GM19397 (cell line): ENCODE data around the gene ADGRL1.
"Not testable (repeated sequence)": the region's sequence is repeated elsewhere in the genome, so short reads cannot be mapped to it uniquely, and the experiment has no call there.

Experiments used
- ATAC-seq: cut with Tn5 transposase; IDR thresholded peaks from one replicate; pipeline ENCODE4 v1.9.1; 2021; ENCODE audit warnings: mild to moderate bottlenecking, moderate library complexity; ENCODE audit not compliant: unreplicated experiment

Gene ADGRL1

DNA sequence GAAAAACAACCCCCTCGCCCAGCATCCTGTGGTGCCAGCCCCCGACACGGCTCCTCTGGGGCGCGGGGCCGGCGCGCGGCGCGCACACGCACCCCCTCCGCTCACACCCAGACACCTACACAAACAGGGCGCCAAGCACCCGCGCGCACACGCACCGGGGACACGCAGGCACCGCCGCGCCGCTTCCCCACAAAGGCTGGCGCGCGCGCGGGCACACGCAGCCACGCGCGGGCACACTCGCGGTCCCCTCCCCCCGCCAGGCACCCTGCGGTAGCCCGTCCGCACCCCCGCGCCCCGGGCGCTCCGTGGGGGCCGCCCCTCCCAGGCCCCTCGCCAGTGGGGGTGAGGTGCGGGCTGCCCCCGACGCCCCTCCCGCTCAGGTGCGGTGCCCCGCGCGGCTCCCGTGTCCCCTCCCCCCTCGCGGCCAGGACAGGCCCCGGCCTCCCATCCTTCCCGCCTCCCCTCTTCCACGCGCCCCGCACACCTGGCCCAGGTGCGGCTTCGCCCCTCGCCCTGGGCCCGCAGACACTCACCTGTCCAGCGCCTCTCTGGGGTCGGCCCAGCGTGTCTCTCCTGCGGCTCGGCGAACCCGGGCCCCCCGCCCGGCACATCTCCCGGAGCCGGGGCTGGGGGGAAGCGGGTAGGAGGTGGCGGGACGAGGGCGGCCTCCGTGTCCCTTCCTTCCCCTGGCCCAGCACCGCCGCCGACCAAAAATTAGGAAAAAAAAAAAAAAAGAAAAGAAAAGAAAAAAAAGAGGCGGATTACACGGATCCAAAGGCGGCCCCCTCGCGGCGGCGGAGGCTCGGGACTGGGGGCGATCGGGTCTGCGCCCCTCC is at the start of gene ADGRL1:
TSS of gene ADGRL1 (minus strand) at position 718 of the 836 bp plus-strand sequence. CDS start 22,567 bp downstream, outside the sequence.
- ATAC-seq = not testable (repeated sequence)

DNA sequence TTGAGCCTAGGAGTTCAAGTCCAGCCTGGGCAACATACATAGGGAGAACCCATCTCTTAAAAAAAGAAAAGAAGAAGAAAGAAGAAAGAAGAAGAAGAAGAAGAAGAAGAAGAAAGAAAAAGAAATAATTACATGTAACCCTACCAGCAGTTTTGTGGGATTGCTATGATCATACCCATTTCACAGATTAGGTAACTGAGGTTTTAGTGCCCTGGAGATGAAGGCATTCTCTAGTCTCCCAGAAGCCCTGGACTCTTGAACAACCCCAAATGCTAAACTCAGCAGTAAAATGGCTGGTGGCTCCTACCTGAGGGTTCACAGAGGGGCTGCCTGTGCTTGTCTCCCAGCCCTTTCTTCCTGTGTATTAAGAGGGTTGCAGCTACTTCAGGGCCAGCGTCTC is 49.3 kb upstream of the ADGRL1 start:
- not testable (repeated sequence) for ATAC-seq

DNA sequence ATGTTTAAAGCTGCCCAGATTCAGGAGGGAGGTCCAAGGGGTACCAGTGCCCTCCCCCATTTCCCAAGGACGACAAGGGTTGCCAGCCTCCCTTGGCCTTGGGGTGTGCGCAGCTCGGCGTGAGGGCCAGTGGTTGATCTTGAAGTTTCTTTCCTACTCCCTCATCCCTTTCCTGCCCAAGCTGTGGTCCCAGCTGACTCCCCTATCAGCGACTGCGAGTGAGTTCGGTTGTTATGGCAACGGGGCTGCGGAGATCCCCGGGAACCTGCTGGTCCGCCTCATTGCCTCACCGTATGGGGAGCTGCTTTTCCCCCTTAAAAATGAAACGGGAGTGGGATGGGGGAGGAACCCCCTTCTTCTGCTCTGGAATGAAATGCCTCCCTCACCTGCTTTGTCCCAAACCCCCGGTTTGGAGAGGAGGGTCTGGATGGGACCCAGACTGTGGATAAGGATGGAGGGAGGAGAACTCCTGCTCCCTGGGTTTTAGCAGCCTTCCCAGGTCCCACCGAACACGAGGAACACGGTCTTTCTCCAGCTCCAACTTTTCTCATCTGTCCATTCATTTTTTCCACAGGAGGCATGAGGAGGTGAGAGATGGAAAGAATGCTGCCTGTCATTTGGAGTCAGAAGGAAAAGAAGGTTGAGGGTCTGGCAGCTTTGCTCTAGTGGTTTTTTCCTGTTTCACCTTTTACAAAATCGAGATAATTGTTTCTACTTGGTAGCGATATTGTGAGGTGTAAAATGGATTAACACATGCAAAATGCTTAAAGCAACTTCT is 48.0 kb upstream of the ADGRL1 start:
- not testable (repeated sequence) for ATAC-seq

- ATAC-seq = not testable (repeated sequence)
These were observed 46.2 kb upstream of the ADGRL1 start for GRCh38 chr19:14252136-14252535.

DNA sequence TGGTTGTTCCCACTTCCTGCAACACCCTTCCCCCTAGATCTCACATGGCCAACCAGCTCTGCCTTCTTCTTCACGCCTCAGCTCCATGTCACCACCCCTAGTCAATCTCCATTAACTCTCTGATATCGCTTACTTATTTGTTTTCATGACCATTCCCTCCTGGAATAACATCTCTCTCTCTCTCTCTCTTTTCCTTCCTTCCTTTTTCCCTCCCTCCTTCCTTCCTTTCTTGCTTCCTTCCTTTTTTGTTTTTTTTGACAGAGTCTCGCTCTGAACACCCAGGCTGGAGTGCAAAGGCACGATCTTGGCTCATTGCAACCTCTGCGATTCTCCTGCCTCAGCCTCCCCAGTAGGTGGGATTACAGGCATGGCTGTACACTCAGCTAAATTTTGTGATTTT is 44.9 kb upstream of the ADGRL1 start:
- ATAC-seq = no peak

DNA sequence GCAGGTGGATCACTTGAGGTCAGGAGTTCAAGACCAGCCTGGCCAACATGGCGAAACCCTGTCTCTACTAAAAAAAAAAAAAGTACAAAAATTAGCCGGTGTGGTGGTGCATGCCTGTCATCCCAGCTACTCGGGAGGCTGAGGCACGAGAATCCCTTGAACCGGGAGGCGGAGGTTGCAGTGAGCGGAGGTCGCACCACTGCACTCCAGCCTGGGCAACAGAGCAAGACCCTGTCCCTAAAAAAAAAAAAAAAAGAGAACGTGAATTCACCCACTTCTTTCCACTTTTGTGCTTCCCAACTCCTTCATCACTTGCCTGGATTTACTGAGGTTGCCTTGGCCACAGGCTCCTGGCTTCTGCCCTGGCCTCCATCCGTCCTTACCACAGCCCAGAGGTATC is 44.3 kb upstream of the ADGRL1 start:
- not testable (repeated sequence) for ATAC-seq

- ATAC-seq = not testable (repeated sequence)
These were observed 43.9 kb upstream of the ADGRL1 start for GRCh38 chr19:14249891-14250290.

DNA sequence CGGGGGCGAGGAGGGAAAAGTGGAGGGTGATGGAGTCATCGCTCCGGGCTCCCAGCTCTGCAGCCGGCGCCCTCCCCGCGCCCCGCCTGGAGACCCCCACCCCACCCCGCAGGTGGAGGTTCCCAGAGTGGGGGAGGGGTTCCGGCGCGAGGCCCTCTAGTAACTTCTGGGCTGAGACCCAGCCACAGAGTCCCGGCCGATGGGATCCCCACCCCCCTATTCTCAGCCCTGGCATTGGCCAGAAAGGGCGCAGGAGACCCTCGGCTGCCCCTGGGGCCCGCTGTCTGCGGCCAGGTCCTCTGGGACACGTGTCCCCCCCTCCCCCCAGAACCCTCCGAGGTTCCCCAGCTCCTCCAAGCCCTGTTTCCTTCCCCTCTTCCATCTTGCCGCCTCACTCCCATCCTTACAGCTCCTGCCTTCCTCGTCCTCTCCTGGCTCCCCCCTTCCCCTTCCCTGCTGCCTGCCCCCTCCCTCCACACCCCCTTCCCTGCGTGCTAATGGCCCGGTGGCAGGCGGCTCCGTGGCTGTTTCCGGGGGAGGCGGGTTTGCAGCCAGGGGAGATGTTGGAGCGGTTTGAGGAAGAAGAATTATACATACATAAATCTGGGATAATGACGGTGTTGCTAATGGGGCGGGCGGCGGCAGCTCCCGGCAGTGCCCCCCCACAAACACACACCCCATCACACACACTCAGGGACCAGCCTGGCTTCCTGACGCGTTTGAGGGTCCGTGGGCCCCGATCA is 43.2 kb upstream of the ADGRL1 start:
- not testable (repeated sequence) for ATAC-seq

DNA sequence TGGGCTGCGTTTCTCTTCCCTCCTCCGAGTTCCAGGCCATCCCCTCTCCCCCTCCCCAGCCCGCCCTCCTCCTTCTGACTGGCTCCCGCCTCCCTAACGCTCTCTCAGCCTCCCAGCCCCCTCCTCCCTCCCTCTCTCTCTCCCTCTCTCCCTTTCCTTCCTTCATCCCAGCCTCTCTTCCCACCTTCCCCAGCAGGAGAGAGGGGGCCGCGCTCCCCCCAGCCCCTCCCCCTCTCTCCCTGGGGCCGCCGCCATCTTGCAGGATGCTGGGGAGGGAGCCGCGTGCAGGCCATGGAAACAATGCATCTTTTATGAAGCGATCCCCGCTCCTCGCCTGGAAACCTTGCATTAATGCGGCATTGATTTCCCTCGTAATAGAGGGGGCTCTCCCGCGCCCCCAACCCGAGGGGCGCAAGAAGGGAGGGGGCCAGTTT is 42.6 kb upstream of the ADGRL1 start:
- no peak for ATAC-seq

- not testable (repeated sequence) for ATAC-seq
These were observed 41.8 kb upstream of the ADGRL1 start for GRCh38 chr19:14247548-14248471.

DNA sequence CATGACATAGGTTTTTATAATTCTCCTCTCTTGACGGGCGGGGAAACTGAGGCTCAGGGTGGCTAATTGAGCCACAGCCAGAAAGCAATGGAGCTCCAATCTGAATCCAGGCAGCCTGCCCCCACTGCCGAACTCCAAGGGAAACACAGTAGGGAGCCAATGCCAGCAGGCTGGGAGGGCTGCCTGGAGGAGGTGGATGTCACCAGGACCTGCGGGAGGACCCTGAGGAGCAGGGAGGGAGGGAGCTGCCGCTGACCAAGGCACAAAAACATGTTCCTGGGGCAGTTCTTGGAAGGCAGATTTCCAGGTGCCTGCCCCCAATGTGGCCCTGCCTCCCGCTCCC is 41.2 kb upstream of the ADGRL1 start:
- ATAC-seq = not testable (repeated sequence)

- ATAC-seq = not testable (repeated sequence)
These were observed 38.4 kb upstream of the ADGRL1 start for GRCh38 chr19:14244393-14244792.

- ATAC-seq = not testable (repeated sequence)
These were observed 37.7 kb upstream of the ADGRL1 start for GRCh38 chr19:14243718-14244117.

- no peak for ATAC-seq
These were observed 31.3 kb upstream of the ADGRL1 start for GRCh38 chr19:14237014-14237941.

DNA sequence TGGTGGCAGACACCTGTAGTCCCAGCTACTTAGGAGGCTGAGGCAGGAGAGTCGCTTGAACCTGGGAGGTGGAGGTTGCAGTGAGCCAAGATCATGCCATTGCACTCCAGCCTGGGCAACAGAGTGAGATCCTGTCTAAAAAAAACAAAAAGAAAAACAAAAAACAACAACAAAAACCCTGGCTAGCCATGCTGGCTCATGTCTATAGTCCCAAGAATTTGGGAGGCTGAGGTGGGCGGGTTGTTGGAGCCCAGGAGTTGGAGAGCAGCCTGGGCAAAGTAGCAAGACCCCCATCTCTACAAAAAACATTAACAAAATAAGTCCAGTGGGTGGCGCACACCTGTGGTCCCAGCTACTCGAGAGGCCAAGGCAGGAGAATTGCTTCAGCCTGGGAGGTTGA is 27.0 kb upstream of the ADGRL1 start:
- ATAC-seq = not testable (repeated sequence)

DNA sequence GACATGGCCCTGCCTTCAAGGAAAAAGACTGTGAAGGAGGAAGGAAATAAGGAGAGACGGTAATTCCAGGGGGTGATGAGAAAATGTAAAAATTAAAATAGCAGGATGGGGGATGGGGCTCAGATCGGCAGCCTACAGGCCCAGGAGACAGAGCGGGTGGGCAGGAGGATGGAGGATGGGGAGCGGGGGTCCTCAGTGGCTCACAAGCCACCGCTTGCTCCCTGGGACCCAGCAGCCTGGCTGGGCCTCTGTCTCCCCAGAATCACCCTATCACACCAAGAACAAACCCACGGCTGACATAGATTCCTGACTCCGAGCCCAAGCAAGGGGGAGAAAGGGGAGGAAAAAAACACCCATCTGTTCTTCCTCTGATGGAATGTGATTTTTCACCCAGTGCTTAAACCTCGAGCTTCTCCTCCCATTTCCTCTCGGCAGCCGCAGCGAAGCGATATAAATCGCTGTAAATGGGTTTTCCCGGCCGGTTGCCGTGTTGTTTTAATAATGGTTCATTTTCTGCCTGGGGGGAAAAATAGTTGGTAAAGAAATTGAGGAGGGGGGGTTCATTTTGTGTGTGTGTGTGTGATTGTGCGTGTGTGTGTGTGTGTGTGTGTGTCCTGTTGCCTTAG is 22.6 kb upstream of the ADGRL1 start:
- ATAC-seq = not testable (repeated sequence)

DNA sequence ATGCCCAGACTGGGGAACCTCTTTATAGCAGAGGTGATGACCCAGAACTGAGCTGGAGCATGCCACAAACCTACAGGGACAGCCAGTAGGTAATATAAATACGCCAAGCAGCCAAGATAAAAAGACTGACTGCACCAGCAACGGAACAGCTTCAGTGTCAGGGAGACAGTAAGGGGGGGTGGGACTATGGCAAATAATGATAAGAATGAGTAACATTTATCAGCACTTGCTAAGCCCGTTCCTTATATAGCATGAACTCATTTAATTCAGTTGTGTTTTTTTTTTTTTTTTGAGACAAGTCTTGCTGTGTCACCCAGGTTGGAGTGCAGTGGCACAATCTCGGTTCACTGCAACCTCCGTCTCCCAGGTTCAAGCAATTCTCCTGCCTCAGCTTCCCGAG is 20.5 kb upstream of the ADGRL1 start:
- ATAC-seq = not testable (repeated sequence)

GRCh38 chr19:14222886-14223285 is 16.9 kb upstream of the ADGRL1 start:
- no peak for ATAC-seq

- ATAC-seq = not testable (repeated sequence)
These were observed 15.4 kb upstream of the ADGRL1 start for GRCh38 chr19:14221345-14221744.
